Measurements from ENCODE around the gene DCAF17. TPM values are rescaled to one million over a fixed set of nuclear protein-coding genes. Genes with fewer than 3 reads are reported as not detected.

The DCAF17 gene
- total RNA-seq, 1 donor from 2014 or later = 25.2 TPM

- no peak for DNase-seq (ENCODE audit: low read depth)
- Mint-ChIP-seq H3K4me3 (ENCODE audit: unreplicated experiment) (peak overlapping the region; percentile 92), H3K27ac (ENCODE audit: unreplicated experiment) (peak overlapping the region; percentile 93), H3K36me3 (ENCODE audit: low read depth, unreplicated experiment) (peaks cover 12% of the 10 kb centered on the region), H3K9me3 (ENCODE audit: unreplicated experiment) (peaks cover 5% of the 10 kb centered on the region), H3K4me1 (ENCODE audit: low read depth, unreplicated experiment) (peaks cover 20% of the 10 kb centered on the region), H3K27me3 (ENCODE audit: low read depth, unreplicated experiment) (no peaks in the 10 kb centered on the region)
- H3K36me3 ChIP-seq (ENCODE audit: insufficient read depth, low read length) = peaks cover 7% of the 10 kb centered on the region
- no peaks in the 10 kb centered on the region for H4K20me1 ChIP-seq (ENCODE audit: insufficient read depth, low read length)
- H2AFZ ChIP-seq (ENCODE audit: low read depth, low read length) = peak overlapping the region; percentile 95
- H3K79me2 ChIP-seq (ENCODE audit: insufficient read depth, low read length) = peaks cover 29% of the 10 kb centered on the region
- H3K4me1 ChIP-seq (ENCODE audit: insufficient read depth, low read length) = peaks cover 9% of the 10 kb centered on the region
- TF ChIP-seq, protein P1, sequence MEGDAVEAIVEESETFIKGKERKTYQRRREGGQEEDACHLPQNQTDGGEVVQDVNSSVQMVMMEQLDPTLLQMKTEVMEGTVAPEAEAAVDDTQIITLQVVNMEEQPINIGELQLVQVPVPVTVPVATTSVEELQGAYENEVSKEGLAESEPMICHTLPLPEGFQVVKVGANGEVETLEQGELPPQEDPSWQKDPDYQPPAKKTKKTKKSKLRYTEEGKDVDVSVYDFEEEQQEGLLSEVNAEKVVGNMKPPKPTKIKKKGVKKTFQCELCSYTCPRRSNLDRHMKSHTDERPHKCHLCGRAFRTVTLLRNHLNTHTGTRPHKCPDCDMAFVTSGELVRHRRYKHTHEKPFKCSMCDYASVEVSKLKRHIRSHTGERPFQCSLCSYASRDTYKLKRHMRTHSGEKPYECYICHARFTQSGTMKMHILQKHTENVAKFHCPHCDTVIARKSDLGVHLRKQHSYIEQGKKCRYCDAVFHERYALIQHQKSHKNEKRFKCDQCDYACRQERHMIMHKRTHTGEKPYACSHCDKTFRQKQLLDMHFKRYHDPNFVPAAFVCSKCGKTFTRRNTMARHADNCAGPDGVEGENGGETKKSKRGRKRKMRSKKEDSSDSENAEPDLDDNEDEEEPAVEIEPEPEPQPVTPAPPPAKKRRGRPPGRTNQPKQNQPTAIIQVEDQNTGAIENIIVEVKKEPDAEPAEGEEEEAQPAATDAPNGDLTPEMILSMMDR (IDR thresholded peaks at IDR 0.05; ENCODE audit: insufficient read depth, low read depth, low read length) = no peak
- TF ChIP-seq EZH2 (IDR thresholded peaks at IDR 0.05; ENCODE audit: insufficient read depth, low read length) = no peak
- H3K4me3 ChIP-seq (ENCODE audit: insufficient read depth, low read depth, low read length) = peak overlapping the region; percentile 88
- peak overlapping the region; percentile 65 for H3K27ac ChIP-seq (ENCODE audit: low read depth, low read length)
- H3K9me3 ChIP-seq (ENCODE audit: insufficient read depth, low read depth, low read length) = peaks cover 10% of the 10 kb centered on the region
- H3K4me2 ChIP-seq (ENCODE audit: low read length) = peak overlapping the region; percentile 92
- FAIRE-seq = no peak
- no peaks in the 10 kb centered on the region for H3K27me3 ChIP-seq (ENCODE audit: insufficient read depth, low read length)
- peak overlapping the region; percentile 90 for H3K9ac ChIP-seq (ENCODE audit: low read length)
Measured at GRCh38 chr2:171432969-171433762, 860 bp upstream of the DCAF17 start.

DNA sequence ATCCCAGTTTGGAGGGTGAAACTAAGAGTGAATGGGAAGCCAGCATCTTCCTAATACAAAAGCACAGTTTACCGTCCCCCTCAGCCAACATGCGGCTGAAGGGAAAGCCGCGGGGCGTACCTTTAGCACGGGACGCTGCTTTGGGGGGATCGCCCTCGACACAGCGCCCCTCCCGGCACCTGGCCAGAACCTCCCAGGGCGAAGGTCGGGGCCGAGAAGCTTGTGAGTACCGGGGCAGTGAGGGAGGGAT is 338 bp upstream of the DCAF17 start, which contains the start of gene METTL8:
TSS of gene METTL8 (minus strand) at position 228 of the 250 bp plus-strand sequence. CDS start 41,805 bp downstream, outside the sequence.
- Mint-ChIP-seq H3K27ac (ENCODE audit: unreplicated experiment) (peak within 1 kb of the TSS; percentile 93), H3K36me3 (ENCODE audit: low read depth, unreplicated experiment) (peaks cover 16% of the 10 kb centered on the region), H3K4me3 (ENCODE audit: unreplicated experiment) (peak within 1 kb of the TSS; percentile 92), H3K4me1 (ENCODE audit: low read depth, unreplicated experiment) (peaks cover 20% of the 10 kb centered on the region), H3K27me3 (ENCODE audit: low read depth, unreplicated experiment) (no peaks in the 10 kb centered on the region), H3K9me3 (ENCODE audit: unreplicated experiment) (peaks cover 5% of the 10 kb centered on the region)
- peak within 1 kb of the TSS; percentile 88 for H3K4me3 ChIP-seq (ENCODE audit: insufficient read depth, low read depth, low read length)
- peaks cover 9% of the 10 kb centered on the region for H3K4me1 ChIP-seq (ENCODE audit: insufficient read depth, low read length)
- peak within 1 kb of the TSS; percentile 95 for H2AFZ ChIP-seq (ENCODE audit: low read depth, low read length)
- H4K20me1 ChIP-seq (ENCODE audit: insufficient read depth, low read length) = no peaks in the 10 kb centered on the region
- peak within 1 kb of the TSS; percentile 91 for H3K27ac ChIP-seq (ENCODE audit: low read depth, low read length)
- H3K9me3 ChIP-seq (ENCODE audit: insufficient read depth, low read depth, low read length) = peaks cover 10% of the 10 kb centered on the region
- H3K27me3 ChIP-seq (ENCODE audit: insufficient read depth, low read length) = no peaks in the 10 kb centered on the region
- DNase-seq (ENCODE audit: low read depth) (no peak), FAIRE-seq (no peak)
- peak within 1 kb of the TSS; percentile 92 for H3K4me2 ChIP-seq (ENCODE audit: low read length)
- H3K36me3 ChIP-seq (ENCODE audit: insufficient read depth, low read length) = peaks cover 10% of the 10 kb centered on the region
- TF ChIP-seq, protein P1 (IDR thresholded peaks at IDR 0.05; ENCODE audit: insufficient read depth, low read depth, low read length) = no peak
- TF ChIP-seq EZH2 (IDR thresholded peaks at IDR 0.05; ENCODE audit: insufficient read depth, low read length) = no peak
- H3K79me2 ChIP-seq (ENCODE audit: insufficient read depth, low read length) = peaks cover 34% of the 10 kb centered on the region
- peak within 1 kb of the TSS; percentile 90 for H3K9ac ChIP-seq (ENCODE audit: low read length)

- peaks cover 13% of the 10 kb centered on the region for H3K4me1 Mint-ChIP-seq (ENCODE audit: low read depth, unreplicated experiment)
- FAIRE-seq (no peak), DNase-seq (ENCODE audit: low read depth) (peak; percentile 89)
- peak overlapping the region; percentile 34 for H3K4me3 Mint-ChIP-seq (ENCODE audit: unreplicated experiment)
- H4K20me1 ChIP-seq (ENCODE audit: insufficient read depth, low read length) = peaks cover 3% of the 10 kb centered on the region
- peaks cover 5% of the 10 kb centered on the region for H3K9me3 Mint-ChIP-seq (ENCODE audit: unreplicated experiment)
- H3K9me3 ChIP-seq (ENCODE audit: insufficient read depth, low read depth, low read length) = peaks cover 4% of the 10 kb centered on the region
- H3K79me2 ChIP-seq (ENCODE audit: insufficient read depth, low read length) = peaks cover 25% of the 10 kb centered on the region
- TF ChIP-seq, protein P1 (IDR thresholded peaks at IDR 0.05; ENCODE audit: insufficient read depth, low read depth, low read length) = no peak
- no peak for TF ChIP-seq EZH2 (IDR thresholded peaks at IDR 0.05; ENCODE audit: insufficient read depth, low read length)
- H3K27ac ChIP-seq (ENCODE audit: low read depth, low read length) = no peak overlapping the region
- peaks cover 9% of the 10 kb centered on the region for H3K4me1 ChIP-seq (ENCODE audit: insufficient read depth, low read length)
- H3K4me2 ChIP-seq (ENCODE audit: low read length) = no peak overlapping the region
- H3K27me3 Mint-ChIP-seq (ENCODE audit: low read depth, unreplicated experiment) = no peaks in the 10 kb centered on the region
- H3K9ac ChIP-seq (ENCODE audit: low read length) = no peak overlapping the region
- H3K27ac Mint-ChIP-seq (ENCODE audit: unreplicated experiment) = peak overlapping the region; percentile 81
- H2AFZ ChIP-seq (ENCODE audit: low read depth, low read length) = no peak overlapping the region
- H3K36me3 Mint-ChIP-seq (ENCODE audit: low read depth, unreplicated experiment) = peaks cover 17% of the 10 kb centered on the region
- no peak overlapping the region for H3K4me3 ChIP-seq (ENCODE audit: insufficient read depth, low read depth, low read length)
- H3K36me3 ChIP-seq (ENCODE audit: insufficient read depth, low read length) = peaks cover 20% of the 10 kb centered on the region
- no peaks in the 10 kb centered on the region for H3K27me3 ChIP-seq (ENCODE audit: insufficient read depth, low read length)
Measured at GRCh38 chr2:171436307-171436706, 2.3 kb downstream of the DCAF17 start.
